Prostate gland (tissue), 2 donors: ENCODE results near the gene OPN3.

ENCODE experiments used
- CTCF ChIP-seq, 4 experiments: fragments of 200-600 bp in 2 of 4; fragments of 450-650 bp in 2 of 4; sonication (generic) in 2 of 4; IDR thresholded peaks; 1 replicate in 3 of 4; 2 replicates in 1 of 4; pipeline ENCODE4 v1.5.1; 2016 to 2019; ENCODE audit warnings: antibody characterized with exemption in 4 of 4, mild to moderate bottlenecking in 2 of 4, moderate library complexity in 2 of 4
- POLR2A ChIP-seq: fragments of 450-650 bp; IDR thresholded peaks from one replicate; pipeline ENCODE4 v1.6.1; 2016; ENCODE audit warnings: antibody characterized with exemption, mild to moderate bottlenecking
- POLR2AphosphoS5 ChIP-seq: sonication (generic); formaldehyde crosslinking; IDR thresholded peaks from one replicate; pipeline ENCODE4 v1.6.1; 2017; ENCODE audit warnings: antibody characterized with exemption

GRCh38 chr1:241598249-241598648, 41.9 kb downstream of the OPN3 start:
- TF ChIP-seq CTCF (IDR thresholded peaks at IDR 0.05) (no peak), POLR2AphosphoS5 (no peak), POLR2A (no peak)
